ENCODE data around the gene PSMD3. TPM values are rescaled to one million over a fixed set of nuclear protein-coding genes. Genes with fewer than 3 reads are reported as not detected.

The PSMD3 gene
- total RNA-seq, 2 donors from 2014 or later, result 152 to 164 TPM

DNA sequence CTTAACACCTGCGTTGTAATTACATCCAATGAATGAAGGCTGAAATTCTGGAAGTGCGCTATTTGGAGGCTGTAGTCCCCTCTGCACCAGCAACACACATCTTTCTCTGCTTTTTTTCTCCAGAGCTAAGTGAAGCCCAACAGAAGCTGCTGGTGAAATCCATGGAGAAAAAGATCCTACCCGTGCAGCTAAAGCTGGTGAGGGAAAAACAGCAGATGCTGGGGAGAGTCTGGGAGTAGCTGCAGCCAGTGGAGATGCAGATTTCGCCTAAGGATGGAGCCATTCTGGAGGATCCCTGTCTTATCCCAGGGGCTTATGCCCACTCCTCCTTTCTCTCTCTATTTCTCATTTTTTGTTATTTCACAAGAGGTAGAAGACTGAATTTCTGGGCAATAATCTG lies 4.8 kb upstream of the PSMD3 start:
- Histone ChIP-seq H3K27me3 (ENCODE audit: control insufficient read depth, insufficient read depth, low read length, poor library complexity, severe bottlenecking) (peaks cover 3% of the 10 kb centered on the region), H3K27ac (ENCODE audit: low read depth, low read length) (no peak overlapping the region), H3K4me3 (ENCODE audit: low read length) (no peak overlapping the region), H3K4me1 (ENCODE audit: control insufficient read depth, insufficient read depth, low read length) (peaks cover 5% of the 10 kb centered on the region), H3K9me3 (ENCODE audit: control insufficient read depth, low read length) (no peaks in the 10 kb centered on the region), H3K9ac (ENCODE audit: extremely low read depth, low read length, poor library complexity, severe bottlenecking) (no peak overlapping the region), H3K36me3 (ENCODE audit: control insufficient read depth, insufficient read depth, low read length) (no peaks in the 10 kb centered on the region)
- TF ChIP-seq CTCF (conservative IDR thresholded peaks at IDR 0.05), result no peak
- peaks cover 20% of the 10 kb centered on the region for H3K4me1 Mint-ChIP-seq
- no peak overlapping the region for H3K4me3 Mint-ChIP-seq
- DNase-seq, result no peak
- H3K27ac Mint-ChIP-seq, result no peak overlapping the region
- H3K9me3 Mint-ChIP-seq, result no peaks in the 10 kb centered on the region
- H3K36me3 Mint-ChIP-seq (ENCODE audit: low read depth), result no peaks in the 10 kb centered on the region
- H3K27me3 Mint-ChIP-seq (ENCODE audit: insufficient read depth), result peaks cover 25% of the 10 kb centered on the region
- 89% methylated on average over 4 of the region's 4 CpGs; no CpG with 5 or more reads in 1 of the 2 experiments for WGBS, 2 experiments (ENCODE audit: insufficient coverage in 1 of 2, insufficient read length in 1 of 2)

DNA sequence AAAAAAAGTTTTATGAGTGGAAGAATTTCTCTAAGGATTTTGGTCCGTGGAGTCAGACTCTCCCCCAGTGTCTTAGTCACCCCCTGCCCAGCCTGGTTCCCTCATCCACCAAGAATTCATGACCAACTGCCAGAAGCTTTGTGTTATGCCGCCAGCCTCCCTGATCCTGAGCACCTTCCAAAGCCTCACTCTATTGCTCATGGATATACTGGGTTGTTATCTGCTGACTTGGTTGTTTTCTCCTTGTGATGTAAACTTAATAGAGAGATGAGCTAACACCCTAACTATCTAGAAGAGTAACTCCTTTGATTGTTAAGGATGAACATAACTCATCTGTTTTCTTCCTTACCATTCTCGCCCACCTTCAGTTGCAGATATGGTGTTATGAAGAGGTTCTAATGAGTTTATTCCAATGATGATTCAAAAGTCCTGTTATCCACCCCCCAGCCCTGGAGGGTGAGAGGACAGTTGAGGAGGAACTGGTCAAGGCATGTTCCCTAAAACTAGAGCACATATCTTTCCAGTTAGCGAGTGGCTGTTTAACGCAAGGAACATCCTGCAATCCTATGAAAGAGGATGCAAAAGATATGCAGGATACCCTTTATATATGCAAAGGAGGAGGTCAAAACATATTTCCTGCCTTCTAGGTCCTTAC lies 1.5 kb upstream of the PSMD3 start:
- H3K9me3 ChIP-seq (ENCODE audit: control insufficient read depth, low read length), result no peaks in the 10 kb centered on the region
- Mint-ChIP-seq H3K27ac (no peak overlapping the region), H3K4me3 (no peak overlapping the region), H3K4me1 (peaks cover 23% of the 10 kb centered on the region), H3K9me3 (no peaks in the 10 kb centered on the region), H3K27me3 (ENCODE audit: insufficient read depth) (peaks cover 9% of the 10 kb centered on the region), H3K36me3 (ENCODE audit: low read depth) (peaks cover 7% of the 10 kb centered on the region)
- peaks cover 2% of the 10 kb centered on the region for H3K4me1 ChIP-seq (ENCODE audit: control insufficient read depth, insufficient read depth, low read length)
- no peak for TF ChIP-seq CTCF (conservative IDR thresholded peaks at IDR 0.05)
- H3K9ac ChIP-seq (ENCODE audit: extremely low read depth, low read length, poor library complexity, severe bottlenecking), result no peak overlapping the region
- WGBS, 2 experiments (ENCODE audit: insufficient coverage in 1 of 2, insufficient read length in 1 of 2), result 73 to 81% methylated on average over 3 of the region's 5 CpGs
- peaks cover 9% of the 10 kb centered on the region for H3K36me3 ChIP-seq (ENCODE audit: control insufficient read depth, insufficient read depth, low read length)
- H3K27me3 ChIP-seq (ENCODE audit: control insufficient read depth, insufficient read depth, low read length, poor library complexity, severe bottlenecking), result no peaks in the 10 kb centered on the region
- no peak overlapping the region for H3K4me3 ChIP-seq (ENCODE audit: low read length)
- DNase-seq, result no peak
- no peak overlapping the region for H3K27ac ChIP-seq (ENCODE audit: low read depth, low read length)

DNA sequence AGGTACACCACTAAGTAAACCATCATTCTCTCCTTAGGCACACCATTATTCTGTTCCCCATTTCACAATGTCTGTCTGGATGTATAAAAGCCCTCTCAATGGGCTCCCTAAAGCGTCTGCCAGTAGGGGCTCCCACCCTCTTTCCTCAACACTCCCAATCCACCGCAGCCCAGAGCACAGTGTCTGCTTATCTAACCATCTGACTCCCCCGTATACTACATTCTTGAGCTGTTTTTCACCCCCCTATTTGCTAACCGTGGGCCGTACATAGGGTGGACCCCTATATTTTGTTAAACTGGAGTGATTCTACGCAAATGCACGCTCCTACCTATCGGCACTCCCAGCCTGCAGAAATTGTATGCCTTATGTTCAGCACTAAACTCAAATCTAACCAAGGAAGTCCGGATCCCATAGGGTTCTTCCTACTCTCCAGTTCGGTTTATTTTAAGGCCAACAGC lies 685 bp upstream of the PSMD3 start:
- WGBS, 2 experiments (ENCODE audit: insufficient coverage in 1 of 2, insufficient read length in 1 of 2), result 2 to 6% methylated on average over 10 of the region's 10 CpGs
- H3K27ac ChIP-seq (ENCODE audit: low read depth, low read length), result no peak overlapping the region
- H3K36me3 ChIP-seq (ENCODE audit: control insufficient read depth, insufficient read depth, low read length), result peaks cover 16% of the 10 kb centered on the region
- no peaks in the 10 kb centered on the region for H3K9me3 ChIP-seq (ENCODE audit: control insufficient read depth, low read length)
- no peak for TF ChIP-seq CTCF (conservative IDR thresholded peaks at IDR 0.05)
- peak overlapping the region; percentile 98 for H3K9ac ChIP-seq (ENCODE audit: extremely low read depth, low read length, poor library complexity, severe bottlenecking)
- H3K4me1 ChIP-seq (ENCODE audit: control insufficient read depth, insufficient read depth, low read length), result peaks cover 2% of the 10 kb centered on the region
- H3K4me3 ChIP-seq (ENCODE audit: low read length), result peak overlapping the region; percentile 99
- Mint-ChIP-seq H3K4me1 (peaks cover 23% of the 10 kb centered on the region), H3K9me3 (no peaks in the 10 kb centered on the region), H3K27ac (peak overlapping the region; percentile 93), H3K36me3 (ENCODE audit: low read depth) (peaks cover 13% of the 10 kb centered on the region), H3K4me3 (peak overlapping the region; percentile 92), H3K27me3 (ENCODE audit: insufficient read depth) (peaks cover 6% of the 10 kb centered on the region)
- no peaks in the 10 kb centered on the region for H3K27me3 ChIP-seq (ENCODE audit: control insufficient read depth, insufficient read depth, low read length, poor library complexity, severe bottlenecking)
- peak; percentile 78 for DNase-seq
